H1 (cell line): ENCODE results near the gene PLEKHH3. TPM values are rescaled to one million over a fixed set of nuclear protein-coding genes. Genes with fewer than 3 reads are reported as not detected.

Experiments used
- ASH2L ChIP-seq: fragments of 200-600, 300-600 bp; sonication (generic); IDR thresholded peaks from one replicate; pipeline ENCODE4 v1.7.1; 2017; ENCODE audit warnings: low read length
- CEBPB ChIP-seq: IDR thresholded peaks from 2 replicates; pipeline ENCODE4 v1.6.1; 2012; ENCODE audit warnings: low read depth, low read length
- GABPA ChIP-seq: IDR thresholded peaks from 2 replicates; pipeline ENCODE4 v1.6.1; 2011; ENCODE audit warnings: mild to moderate bottlenecking, low read length, moderate library complexity, borderline replicate concordance; ENCODE audit not compliant: insufficient read depth
- POU5F1 ChIP-seq: IDR thresholded peaks from 2 replicates; pipeline ENCODE4 v1.6.1; 2011; ENCODE audit warnings: low read depth, mild to moderate bottlenecking, low read length, moderate library complexity
- USF2 ChIP-seq: IDR thresholded peaks from 2 replicates; pipeline ENCODE4 v1.6.1; 2011; ENCODE audit warnings: low read length, improper control_type of control experiment
- polyA plus RNA-seq, 7 experiments: library from polyadenylated mRNA; depleted of rRNA in 3 of 7; stranded (reverse) in 5 of 7; unstranded in 2 of 7; fragments of >200 nt in 5 of 7; fragments of 200-250 nt in 2 of 7; gene quantifications; 1 replicate in 5 of 7; 2 replicates in 1 of 7; 4 replicates in 1 of 7; pipeline versions ENCODE4 v1.2.1 to v1.2.3, GENCODE V29; 2011 to 2013; ENCODE audit warnings: missing spikeins in 2 of 7, mixed read lengths in 2 of 7
- total RNA-seq: library from RNA; stranded (reverse); fragmentation: NEBNext Ultra II Directional; extraction: Animal tissue kit (Norgen Biotek cat#: 25700); gene quantifications from 2 replicates; pipeline ENCODE4 v1.2.1, GENCODE V29; 2021

Gene PLEKHH3
- total and polyA plus RNA-seq, 2 of the 8 experiments (the other 6 are each of a cell fraction or from before 2014, with no cell fraction given): 11.1 to 13.5 TPM

DNA sequence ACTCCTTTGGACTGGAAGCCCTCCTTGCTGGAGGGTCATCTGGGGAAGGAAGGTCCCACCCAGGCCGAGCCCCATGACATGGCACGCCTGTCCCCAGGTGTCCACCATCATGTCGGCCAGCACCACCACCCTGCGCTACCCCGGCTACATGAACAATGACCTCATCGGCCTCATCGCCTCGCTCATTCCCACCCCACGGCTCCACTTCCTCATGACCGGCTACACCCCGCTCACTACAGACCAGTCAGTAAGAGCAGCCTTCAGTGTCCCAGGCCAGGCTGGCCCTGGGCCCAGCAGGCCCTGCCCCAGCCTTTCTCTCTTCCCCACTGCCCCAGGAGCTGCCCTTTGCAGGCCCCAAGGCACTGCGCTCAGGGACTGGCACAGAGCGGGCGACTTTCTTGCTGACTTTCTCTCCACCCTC is 11.2 kb downstream of the PLEKHH3 start (continued):
- no peak for TF ChIP-seq CEBPB
- no peak for TF ChIP-seq USF2
- no peak for TF ChIP-seq ASH2L
- TF ChIP-seq POU5F1: no peak
- no peak for TF ChIP-seq GABPA
